Left hindlimb (tissue), 1 donor: Measurements from ENCODE around the gene MAPK6.

Experiments
- DNase-seq: peaks from one replicate; pipeline ENCODE4 v3.0.0-alpha.2; 2018

MAPK6 gene

GRCh38 chr15:52010633-52011595 lies 8.1 kb upstream of the MAPK6 start:
- DNase-seq: no peak

DNA sequence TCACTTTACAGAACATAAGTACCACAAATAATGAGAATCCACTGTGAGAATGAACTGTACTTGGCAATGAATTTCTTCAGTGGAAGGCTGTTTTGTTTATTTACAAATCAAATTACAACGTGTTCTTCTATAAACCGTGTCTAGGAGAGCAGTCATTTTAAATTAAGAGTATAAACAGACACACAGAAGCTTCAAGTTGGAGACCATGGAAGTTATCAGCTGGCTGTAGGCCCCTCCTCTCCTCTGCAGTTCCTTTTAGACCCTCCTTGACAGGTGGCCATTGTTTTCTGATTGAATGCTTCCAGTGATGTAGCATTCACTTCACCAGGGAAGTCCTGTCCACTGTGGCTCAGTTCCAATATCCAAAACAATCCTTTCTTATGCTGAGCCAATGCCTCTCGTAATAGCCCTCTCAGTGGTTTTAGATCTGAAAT lies 7.3 kb upstream of the MAPK6 start:
- DNase-seq: no peak

DNA sequence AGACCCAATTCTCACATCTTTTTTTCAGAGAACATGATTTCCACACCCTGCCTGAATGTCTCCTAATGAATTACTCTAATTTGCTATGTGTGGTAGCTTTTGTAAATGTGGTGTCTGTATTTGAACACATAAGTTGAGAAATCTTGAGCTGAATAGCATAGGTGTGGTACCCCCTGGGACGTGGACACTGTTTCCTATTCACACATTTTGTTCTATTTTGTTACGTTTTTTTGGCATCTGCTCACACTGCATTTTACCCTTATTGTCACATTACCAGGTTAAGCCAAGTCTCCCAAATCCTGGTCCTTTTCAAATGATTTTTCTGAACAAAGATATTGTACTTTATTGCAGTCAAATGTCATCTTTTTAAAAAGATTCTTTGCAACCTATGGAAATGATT lies 6.8 kb upstream of the MAPK6 start:
- DNase-seq: no peak

- DNase-seq: no peak
Observed at GRCh38 chr15:52013151-52013791, 5.7 kb upstream of the MAPK6 start.

DNA sequence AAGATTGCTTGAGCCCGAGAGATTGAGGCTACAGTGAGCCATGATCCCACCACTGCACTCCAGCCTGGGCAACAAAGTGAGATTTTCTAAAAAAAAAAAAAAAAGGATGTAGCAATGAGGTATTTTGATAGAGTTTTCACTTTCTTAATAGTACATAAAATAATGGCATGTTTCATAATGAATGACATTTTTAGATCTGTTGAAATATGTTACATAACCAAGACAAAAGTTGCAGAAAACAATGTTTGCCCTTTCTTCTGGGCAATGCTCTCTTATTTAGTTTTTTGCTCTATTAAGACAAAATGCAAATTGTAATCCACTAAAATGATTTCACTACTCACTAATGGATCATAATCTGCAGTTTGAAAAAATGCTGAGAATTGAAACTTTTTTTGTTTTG lies 4.4 kb upstream of the MAPK6 start:
- no peak for DNase-seq

GRCh38 chr15:52016316-52016715 lies 2.7 kb upstream of the MAPK6 start:
- no peak for DNase-seq

DNA sequence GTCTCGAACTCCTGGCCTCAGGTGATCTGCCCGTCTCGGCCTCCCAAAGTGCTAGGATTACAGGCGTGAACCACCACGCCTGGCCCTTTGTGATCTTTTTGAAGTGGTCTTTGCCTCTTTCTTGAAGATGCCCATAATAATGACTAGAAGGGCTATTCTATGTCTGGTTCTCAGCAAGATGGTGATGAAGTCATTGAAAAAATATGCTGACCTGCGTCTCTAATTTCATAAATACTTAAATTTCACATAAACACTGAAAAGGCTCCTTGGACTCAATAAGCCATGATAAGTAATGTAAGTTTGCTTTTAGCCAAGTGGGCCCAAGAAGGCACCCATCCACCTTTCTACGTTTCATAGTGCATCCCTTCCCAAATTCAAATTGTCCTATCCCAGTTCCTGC lies 775 bp upstream of the MAPK6 start:
- DNase-seq: no peak

- DNase-seq: peak; percentile 86
Observed at GRCh38 chr15:52019394-52020220, 588 bp downstream of the MAPK6 start.

GRCh38 chr15:52020221-52021085 lies 1.4 kb downstream of the MAPK6 start:
- no peak for DNase-seq

- peak; percentile 43 for DNase-seq
Observed at GRCh38 chr15:52021128-52021671, 2.2 kb downstream of the MAPK6 start.

DNA sequence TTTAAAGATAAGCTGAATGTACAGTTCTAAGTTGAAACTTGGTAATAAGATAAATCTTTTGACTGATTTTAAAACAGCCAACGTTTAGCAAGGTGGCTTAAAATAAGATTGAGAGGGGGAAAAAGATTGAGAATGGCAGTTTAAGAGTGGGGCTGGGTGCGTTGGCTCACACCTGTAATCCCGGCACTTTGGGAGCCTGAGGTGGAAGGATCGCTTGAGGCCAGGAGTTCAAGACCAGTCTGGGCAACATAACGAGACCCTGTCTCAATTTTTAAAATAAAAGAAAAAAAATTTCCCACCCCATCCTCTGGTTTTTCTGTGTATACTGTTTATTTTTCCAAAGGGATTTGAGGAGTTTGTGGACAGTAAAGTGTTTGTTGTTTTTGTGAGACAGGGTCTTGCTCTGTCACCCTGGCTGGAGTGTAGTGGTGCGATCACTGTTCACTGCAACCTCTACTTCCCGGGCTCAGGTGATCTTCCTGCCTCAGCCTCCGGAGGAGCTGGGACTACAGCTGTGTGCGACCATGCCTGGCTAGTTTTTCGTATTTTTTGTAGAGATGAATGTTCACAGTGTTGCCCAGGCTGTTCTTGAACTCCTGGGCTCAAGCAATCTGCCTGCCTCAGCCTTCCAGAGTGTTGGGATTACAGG lies 3.0 kb downstream of the MAPK6 start:
- DNase-seq: no peak

GRCh38 chr15:52023169-52023922 lies 4.3 kb downstream of the MAPK6 start:
- no peak for DNase-seq

DNA sequence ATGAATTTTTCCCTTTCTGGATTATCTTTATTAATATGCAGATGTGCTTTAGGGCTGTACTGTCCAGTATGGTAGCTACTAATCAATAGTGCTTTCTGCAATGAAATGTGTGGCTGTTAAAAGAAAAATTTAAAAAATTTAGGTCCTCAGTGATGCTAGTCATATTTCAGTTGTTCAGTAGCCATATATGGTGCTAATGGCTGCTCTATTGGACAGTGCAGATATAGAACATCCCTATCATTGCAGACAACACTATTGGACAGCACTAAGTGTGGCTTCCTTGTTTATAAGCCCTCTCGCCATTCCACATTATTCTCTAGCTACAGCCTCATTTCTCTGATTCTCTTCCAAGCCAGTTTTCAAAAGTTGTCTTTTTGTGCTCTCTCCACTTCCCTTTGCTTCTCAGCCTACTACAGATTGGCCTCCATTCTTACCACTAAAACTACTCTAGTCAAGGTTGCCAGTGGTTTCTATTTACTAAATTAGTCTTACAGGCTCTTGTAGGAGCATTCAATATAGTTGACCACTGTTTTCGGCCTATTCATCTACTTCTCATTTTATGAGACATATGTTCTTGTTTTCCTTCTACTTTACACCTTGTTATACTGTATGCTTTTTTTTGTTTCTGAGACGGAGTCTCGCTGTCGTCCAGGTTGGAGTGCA lies 9.5 kb downstream of the MAPK6 start:
- no peak for DNase-seq

- no peak for DNase-seq
Observed at GRCh38 chr15:52030010-52030409, 11.0 kb downstream of the MAPK6 start.

DNA sequence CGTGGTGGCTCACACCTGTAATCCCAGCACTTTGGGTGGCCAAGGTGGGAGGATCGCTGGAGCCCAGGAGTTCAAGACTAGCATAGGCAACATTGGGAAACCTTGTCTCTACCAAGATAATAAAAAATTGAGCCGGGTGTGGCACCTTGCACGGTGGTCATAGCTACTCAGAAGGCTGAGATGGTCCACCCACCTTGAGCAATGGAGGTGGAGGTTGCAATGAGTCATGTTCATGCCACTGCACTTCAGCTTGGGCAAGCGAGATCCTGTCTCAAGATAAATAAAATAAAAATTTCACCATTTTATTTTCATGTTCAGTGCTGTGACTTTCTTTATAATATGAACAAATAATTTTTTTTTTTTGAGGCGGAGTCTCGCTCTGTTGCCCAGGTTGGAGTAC lies 12.5 kb downstream of the MAPK6 start:
- no peak for DNase-seq

- DNase-seq: no peak
Observed at GRCh38 chr15:52037889-52038505, 19.0 kb downstream of the MAPK6 start.

GRCh38 chr15:52039925-52040781 lies 21.1 kb downstream of the MAPK6 start:
- DNase-seq: peak; percentile 32

- no peak for DNase-seq
Observed at GRCh38 chr15:52042051-52042851, 23.2 kb downstream of the MAPK6 start.
